Measurements from ENCODE around the gene SELENOW. TPM values are rescaled to one million over a fixed set of nuclear protein-coding genes. Genes with fewer than 3 reads are reported as not detected.
A peak's percentile ranks its signal among the peaks of the same experiment; 100 is the strongest.

The SELENOW gene
- total RNA-seq (100 to 1,000 TPM; 329 to 692 TPM), polyA plus RNA-seq (ENCODE audit: insufficient read length in 2 of 2) (100 to 1,000 TPM; 639 to 641 TPM)
- long read RNA-seq, donor 1, transcript SELENOW-210 (3 exons, 312 nt) = minor isoform, 15 of 612 reads
- long read RNA-seq, donor 1, transcript SELENOW-215 (1 exons, 2,503 nt) = minor isoform, 63 of 612 reads
- long read RNA-seq, donor 1, transcript SELENOW-212 (6 exons, 888 nt) = major isoform, 461 of 612 reads
- long read RNA-seq, donor 1, transcript SELENOW-214 (4 exons, 674 nt) = minor isoform, 11 of 612 reads
- long read RNA-seq, donor 1, partial matches to known transcripts = 7 of 612 reads
- long read RNA-seq, donor 1, other reads (novel, unspliced or antisense) = 39 of 612 reads
- long read RNA-seq, donor 2, transcript SELENOW-210 (3 exons, 312 nt) = minor isoform, 6 of 274 reads
- long read RNA-seq, donor 2, transcript SELENOW-212 (6 exons, 888 nt) = major isoform, 220 of 274 reads
- long read RNA-seq, donor 2, transcript SELENOW-215 (1 exons, 2,503 nt) = minor isoform, 41 of 274 reads
- long read RNA-seq, donor 2, partial matches to known transcripts = 0 of 274 reads
- long read RNA-seq, donor 2, other reads (novel, unspliced or antisense) = 0 of 274 reads
- long read RNA-seq, donor 3, transcript SELENOW-212 (6 exons, 888 nt) = major isoform, 209 of 272 reads
- long read RNA-seq, donor 3, transcript SELENOW-210 (3 exons, 312 nt) = minor isoform, 5 of 272 reads
- long read RNA-seq, donor 3, transcript SELENOW-215 (1 exons, 2,503 nt) = minor isoform, 23 of 272 reads
- long read RNA-seq, donor 3, partial matches to known transcripts = 5 of 272 reads
- long read RNA-seq, donor 3, other reads (novel, unspliced or antisense) = 21 of 272 reads
- long read RNA-seq, donor 4, transcript SELENOW-212 (6 exons, 888 nt) = major isoform, 261 of 368 reads
- long read RNA-seq, donor 4, transcript SELENOW-215 (1 exons, 2,503 nt) = minor isoform, 65 of 368 reads
- long read RNA-seq, donor 4, transcript SELENOW-206 (5 exons, 2,437 nt) = minor isoform, 8 of 368 reads
- long read RNA-seq, donor 4, partial matches to known transcripts = 6 of 368 reads
- long read RNA-seq, donor 4, other reads (novel, unspliced or antisense) = 12 of 368 reads

DNA sequence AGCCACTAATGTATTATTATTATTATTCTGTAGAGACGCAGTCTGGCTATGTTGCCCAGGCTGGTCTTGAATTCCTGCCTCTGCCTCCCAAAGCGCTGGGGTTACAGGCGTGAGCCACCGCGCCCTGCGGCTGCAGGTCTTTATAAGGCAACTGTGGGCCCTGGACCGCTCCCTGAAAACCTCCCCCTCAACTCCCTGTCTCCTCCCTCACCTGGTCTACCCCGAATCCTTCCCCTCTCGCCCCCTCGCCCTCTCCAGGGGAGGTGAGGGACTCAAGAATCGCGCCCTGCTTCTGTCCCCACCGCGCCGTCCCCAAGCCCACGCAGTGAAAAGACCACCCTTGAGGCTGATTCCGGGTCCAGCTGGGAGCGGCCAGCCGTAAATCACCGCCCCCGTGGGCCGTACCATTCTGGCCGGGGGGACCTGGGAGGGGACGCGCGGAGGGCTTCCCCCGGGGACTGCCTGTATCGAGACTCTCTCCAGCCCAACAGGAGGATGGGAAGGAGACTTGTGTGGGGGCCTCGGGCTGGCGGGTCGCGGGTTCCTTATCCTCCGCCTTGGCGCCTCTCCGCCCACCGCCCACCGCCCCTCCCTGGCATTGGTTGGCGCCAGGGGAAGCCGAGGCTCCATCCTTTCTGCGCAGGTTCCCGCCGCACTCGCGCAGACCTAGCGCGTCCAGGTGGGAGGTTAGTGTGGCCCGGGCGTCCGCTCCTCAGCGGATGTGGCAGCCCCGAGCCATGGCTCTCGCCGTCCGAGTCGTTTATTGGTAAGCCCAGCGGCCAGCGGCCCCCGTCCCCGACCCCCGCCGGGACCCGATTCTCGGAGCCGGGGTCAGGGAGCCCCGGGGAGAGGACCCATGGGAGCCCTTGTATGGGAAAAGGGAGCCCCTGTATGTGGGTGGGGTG, at the start of gene SELENOW:
Gene SELENOW, plus strand, starts transcription at position 655 of the 905 bp plus-strand sequence. Its CDS starts 83 bp downstream, at position 738.
- Histone ChIP-seq H3K4me3 (ENCODE audit: low read depth, low read length) (peak within 1 kb of the TSS; percentile 96), H3K27me3 (ENCODE audit: control insufficient read depth, insufficient read depth, low read length) (no peaks in the 10 kb centered on the region), H3K36me3 (ENCODE audit: control insufficient read depth, insufficient read depth, low read length) (peaks cover 34% of the 10 kb centered on the region), H3K27ac (ENCODE audit: low read depth, low read length) (peak within 1 kb of the TSS; percentile 98), H3K4me1 (ENCODE audit: control insufficient read depth, insufficient read depth, low read length) (peaks cover 66% of the 10 kb centered on the region), H3K9me3 (ENCODE audit: control insufficient read depth, insufficient read depth, low read length) (no peaks in the 10 kb centered on the region)
- WGBS (ENCODE audit: insufficient coverage) = 0% methylated on average over 63 of the region's 65 CpGs
- peak; percentile 74 to 96 (median 84) for DNase-seq (ENCODE audit: low read depth in 4 of 6, low spot score in 6 of 6)

DNA sequence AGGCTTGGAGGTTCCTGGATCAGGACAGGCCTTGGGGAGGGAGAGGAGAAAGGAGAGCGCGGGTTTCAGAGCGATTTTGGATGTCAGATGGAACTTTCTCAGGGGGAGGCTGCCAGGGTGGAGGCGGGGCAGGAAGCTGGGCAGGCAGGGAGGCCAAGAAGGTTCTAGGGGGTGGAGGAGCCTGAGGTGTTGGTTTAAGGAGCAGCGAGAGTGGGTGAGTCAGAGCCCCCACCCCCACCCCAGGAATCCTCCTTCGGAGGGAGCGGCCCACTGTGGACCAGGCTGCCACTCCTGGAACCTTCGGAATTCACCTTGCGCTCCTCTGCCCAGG, 49.1 kb upstream of the SELENOW start:
- H3K4me1 ChIP-seq (ENCODE audit: control insufficient read depth, insufficient read depth, low read length) = peaks cover 15% of the 10 kb centered on the region
- no peak overlapping the region for H3K27ac ChIP-seq (ENCODE audit: low read depth, low read length)
- H3K27me3 ChIP-seq (ENCODE audit: control insufficient read depth, insufficient read depth, low read length) = peaks cover 21% of the 10 kb centered on the region
- WGBS (ENCODE audit: insufficient coverage) = 13% methylated on average over 8 of the region's 9 CpGs
- no peak for DNase-seq (ENCODE audit: low read depth in 4 of 6, low spot score in 6 of 6)
- no peak overlapping the region for H3K4me3 ChIP-seq (ENCODE audit: low read depth, low read length)
- peaks cover 14% of the 10 kb centered on the region for H3K36me3 ChIP-seq (ENCODE audit: control insufficient read depth, insufficient read depth, low read length)
- H3K9me3 ChIP-seq (ENCODE audit: control insufficient read depth, insufficient read depth, low read length) = no peaks in the 10 kb centered on the region

DNA sequence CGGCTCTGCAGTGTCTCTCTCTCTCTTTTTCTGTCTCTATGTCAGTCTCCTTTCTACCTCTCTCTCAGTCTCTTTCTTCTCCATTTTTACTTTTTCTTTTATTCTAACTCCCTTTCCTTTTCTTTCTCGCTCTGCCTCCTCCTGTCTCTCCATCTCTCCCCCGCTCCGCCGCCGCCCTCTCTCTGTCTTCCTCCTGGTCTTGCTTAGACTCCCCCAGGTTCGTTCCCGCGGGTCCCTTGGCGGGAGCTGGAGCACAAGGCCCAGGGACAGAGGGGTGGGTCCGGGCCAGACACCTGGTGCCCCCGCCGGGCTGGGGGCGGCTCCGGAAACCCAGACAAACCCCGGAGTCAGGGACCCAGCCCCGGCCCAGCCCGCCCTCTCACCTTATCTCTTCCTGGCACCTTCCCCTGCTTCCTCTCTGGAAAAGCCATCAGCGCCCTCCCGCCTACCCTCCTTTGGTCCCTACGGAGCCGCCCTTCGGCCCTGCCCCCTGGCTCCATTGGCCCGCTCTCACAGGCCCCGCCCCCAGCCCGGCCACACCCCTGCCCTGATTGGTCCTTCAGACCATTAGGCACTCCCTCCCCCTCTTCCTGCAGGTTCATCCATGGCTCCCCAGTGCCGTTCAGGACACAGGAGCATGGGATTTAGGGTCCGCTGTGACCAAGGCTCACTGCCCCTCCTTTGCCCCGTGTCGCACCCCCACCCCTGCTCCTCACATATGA, 48.5 kb upstream of the SELENOW start:
- DNase-seq (ENCODE audit: low read depth in 4 of 6, low spot score in 6 of 6) = peak in 2 of 6 donors; percentile 11 to 40
- H3K36me3 ChIP-seq (ENCODE audit: control insufficient read depth, insufficient read depth, low read length) = peaks cover 14% of the 10 kb centered on the region
- peak overlapping the region; percentile 47 for H3K27ac ChIP-seq (ENCODE audit: low read depth, low read length)
- H3K4me3 ChIP-seq (ENCODE audit: low read depth, low read length) = no peak overlapping the region
- WGBS (ENCODE audit: insufficient coverage) = 11% methylated on average over 30 of the region's 30 CpGs
- H3K27me3 ChIP-seq (ENCODE audit: control insufficient read depth, insufficient read depth, low read length) = peaks cover 21% of the 10 kb centered on the region
- H3K4me1 ChIP-seq (ENCODE audit: control insufficient read depth, insufficient read depth, low read length) = peaks cover 15% of the 10 kb centered on the region
- H3K9me3 ChIP-seq (ENCODE audit: control insufficient read depth, insufficient read depth, low read length) = no peaks in the 10 kb centered on the region

DNA sequence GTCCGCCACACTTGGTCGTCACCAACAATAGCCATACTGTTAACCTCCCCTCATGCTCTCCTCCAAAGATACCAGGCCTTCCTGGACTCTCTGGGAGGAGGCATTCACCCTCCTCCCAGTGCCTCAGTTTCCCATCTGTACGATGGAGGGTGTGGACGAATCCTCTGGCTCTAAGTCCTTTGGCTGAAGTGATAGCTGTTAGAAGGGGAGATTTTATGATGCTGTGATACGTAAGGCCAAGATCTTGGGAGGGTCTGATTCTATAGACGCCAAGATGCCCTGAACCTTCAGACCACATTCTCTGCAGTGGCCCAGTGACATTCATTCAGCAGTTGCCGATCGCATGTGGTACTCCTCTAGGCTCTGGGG, 48.0 kb upstream of the SELENOW start:
- peaks cover 14% of the 10 kb centered on the region for H3K36me3 ChIP-seq (ENCODE audit: control insufficient read depth, insufficient read depth, low read length)
- H3K4me1 ChIP-seq (ENCODE audit: control insufficient read depth, insufficient read depth, low read length) = peaks cover 15% of the 10 kb centered on the region

DNA sequence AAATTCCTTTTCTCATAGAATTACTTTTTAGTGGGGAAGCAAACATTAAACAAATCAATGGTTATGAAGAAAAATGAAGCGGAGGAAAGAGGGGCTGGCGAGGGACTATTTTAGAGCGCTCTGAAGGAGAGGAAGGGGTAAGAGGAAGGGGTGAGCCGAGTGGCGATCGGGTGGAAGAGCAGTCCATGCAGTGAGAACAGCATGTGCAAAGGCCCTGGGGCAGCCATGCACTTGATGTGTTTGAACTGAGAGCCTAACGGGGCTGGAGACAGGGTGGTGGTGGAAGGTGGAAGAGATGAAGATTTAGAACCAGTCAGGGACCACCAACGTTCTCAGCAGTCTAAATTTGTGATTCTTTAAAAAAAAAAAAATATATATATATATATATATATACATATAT, 47.6 kb upstream of the SELENOW start:
- no peak overlapping the region for H3K4me3 ChIP-seq (ENCODE audit: low read depth, low read length)
- H3K27me3 ChIP-seq (ENCODE audit: control insufficient read depth, insufficient read depth, low read length) = peaks cover 20% of the 10 kb centered on the region
- peaks cover 10% of the 10 kb centered on the region for H3K36me3 ChIP-seq (ENCODE audit: control insufficient read depth, insufficient read depth, low read length)
- no peak for DNase-seq (ENCODE audit: low read depth in 4 of 6, low spot score in 6 of 6)
- H3K4me1 ChIP-seq (ENCODE audit: control insufficient read depth, insufficient read depth, low read length) = peaks cover 15% of the 10 kb centered on the region
- H3K9me3 ChIP-seq (ENCODE audit: control insufficient read depth, insufficient read depth, low read length) = no peaks in the 10 kb centered on the region
- H3K27ac ChIP-seq (ENCODE audit: low read depth, low read length) = no peak overlapping the region
- 95% methylated on average over 6 of the region's 8 CpGs for WGBS (ENCODE audit: insufficient coverage)

More for the DNA sequence above, 48.0 kb upstream of the SELENOW start:
- Histone ChIP-seq H3K27ac (ENCODE audit: low read depth, low read length) (no peak overlapping the region), H3K27me3 (ENCODE audit: control insufficient read depth, insufficient read depth, low read length) (peaks cover 21% of the 10 kb centered on the region), H3K9me3 (ENCODE audit: control insufficient read depth, insufficient read depth, low read length) (no peaks in the 10 kb centered on the region), H3K4me3 (ENCODE audit: low read depth, low read length) (no peak overlapping the region)
- no peak for DNase-seq (ENCODE audit: low read depth in 4 of 6, low spot score in 6 of 6)
- WGBS (ENCODE audit: insufficient coverage) = 88% methylated on average over 4 of the region's 8 CpGs

DNA sequence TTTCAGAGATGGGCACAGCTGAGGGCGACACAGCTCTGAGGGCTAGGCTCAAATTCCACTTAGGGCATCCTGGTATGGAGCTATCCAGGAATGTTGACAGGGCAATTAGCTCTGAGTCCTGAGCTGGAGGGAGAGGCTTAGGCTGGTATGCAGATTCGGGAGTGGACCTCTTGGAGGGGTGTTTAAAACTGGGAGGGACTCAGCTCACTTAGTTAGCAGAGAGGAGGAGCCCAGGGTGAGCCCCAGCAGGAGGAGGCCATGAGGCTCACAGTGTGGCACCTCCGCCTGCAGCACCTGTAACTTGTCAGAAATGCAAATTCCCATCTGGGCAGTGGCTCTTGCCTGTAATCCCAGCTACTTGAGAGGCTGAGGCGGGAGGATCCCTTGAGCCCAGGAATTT, 43.4 kb upstream of the SELENOW start:
- WGBS (ENCODE audit: insufficient coverage) = 55% methylated on average over 4 of the region's 4 CpGs
- Histone ChIP-seq H3K4me3 (ENCODE audit: low read depth, low read length) (no peak overlapping the region), H3K27me3 (ENCODE audit: control insufficient read depth, insufficient read depth, low read length) (peaks cover 4% of the 10 kb centered on the region), H3K9me3 (ENCODE audit: control insufficient read depth, insufficient read depth, low read length) (no peaks in the 10 kb centered on the region), H3K36me3 (ENCODE audit: control insufficient read depth, insufficient read depth, low read length) (peaks cover 1% of the 10 kb centered on the region), H3K27ac (ENCODE audit: low read depth, low read length) (no peak overlapping the region), H3K4me1 (ENCODE audit: control insufficient read depth, insufficient read depth, low read length) (peaks cover 2% of the 10 kb centered on the region)
- no peak for DNase-seq (ENCODE audit: low read depth in 4 of 6, low spot score in 6 of 6)

DNA sequence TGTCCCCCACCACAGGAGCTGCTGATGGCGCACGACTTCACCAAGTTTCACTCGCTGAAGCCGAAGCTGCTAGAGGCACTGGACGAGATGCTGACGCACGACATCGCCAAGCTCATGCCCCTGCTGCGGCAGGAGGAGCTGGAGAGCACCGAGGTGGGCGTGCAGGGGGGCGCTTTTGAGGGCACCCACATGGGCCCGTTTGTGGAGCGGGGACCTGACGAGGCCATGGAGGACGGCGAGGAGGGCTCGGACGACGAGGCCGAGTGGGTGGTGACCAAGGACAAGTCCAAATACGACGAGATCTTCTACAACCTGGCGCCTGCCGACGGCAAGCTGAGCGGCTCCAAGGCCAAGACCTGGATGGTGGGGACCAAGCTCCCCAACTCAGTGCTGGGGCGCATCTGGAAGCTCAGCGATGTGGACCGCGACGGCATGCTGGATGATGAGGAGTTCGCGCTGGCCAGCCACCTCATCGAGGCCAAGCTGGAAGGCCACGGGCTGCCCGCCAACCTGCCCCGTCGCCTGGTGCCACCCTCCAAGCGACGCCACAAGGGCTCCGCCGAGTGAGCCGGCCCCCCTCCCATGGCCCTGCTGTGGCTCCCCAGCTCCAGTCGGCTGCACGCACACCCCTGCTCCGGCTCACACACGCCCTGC, 37.5 kb upstream of the SELENOW start:
- no peak overlapping the region for H3K27ac ChIP-seq (ENCODE audit: low read depth, low read length)
- H3K36me3 ChIP-seq (ENCODE audit: control insufficient read depth, insufficient read depth, low read length) = peaks cover 7% of the 10 kb centered on the region
- 86% methylated on average over 48 of the region's 48 CpGs for WGBS (ENCODE audit: insufficient coverage)

DNA sequence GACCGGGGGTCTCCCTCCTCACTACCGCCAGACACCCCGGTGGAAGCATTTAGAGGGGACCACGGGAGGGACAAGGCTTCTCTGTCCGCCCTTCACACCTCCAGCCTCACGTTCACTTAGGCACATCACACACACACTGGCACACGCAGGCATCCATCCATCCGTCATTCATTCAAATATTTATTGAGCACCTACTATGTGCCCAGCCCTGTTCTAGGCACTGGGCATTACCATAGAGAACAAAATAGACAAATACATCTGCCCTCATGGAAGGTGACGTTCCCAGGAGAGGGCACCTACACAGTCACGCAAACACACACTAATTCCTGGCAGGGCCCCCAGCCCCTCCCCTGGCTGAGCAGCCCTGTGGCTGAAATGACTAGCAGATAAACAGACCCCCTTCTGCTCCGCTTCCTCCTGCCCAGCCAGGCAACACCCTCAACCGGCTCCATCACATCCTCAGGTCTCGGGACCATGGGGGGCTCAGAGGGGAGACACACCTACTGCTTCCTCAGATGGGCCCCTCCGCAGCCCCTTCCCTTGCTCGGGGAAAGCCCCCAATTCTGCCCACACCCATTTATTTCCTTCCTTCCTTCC, 36.9 kb upstream of the SELENOW start:
- Histone ChIP-seq H3K27ac (ENCODE audit: low read depth, low read length) (no peak overlapping the region), H3K4me1 (ENCODE audit: control insufficient read depth, insufficient read depth, low read length) (peaks cover 32% of the 10 kb centered on the region), H3K36me3 (ENCODE audit: control insufficient read depth, insufficient read depth, low read length) (peaks cover 9% of the 10 kb centered on the region), H3K4me3 (ENCODE audit: low read depth, low read length) (no peak overlapping the region), H3K9me3 (ENCODE audit: control insufficient read depth, insufficient read depth, low read length) (no peaks in the 10 kb centered on the region), H3K27me3 (ENCODE audit: control insufficient read depth, insufficient read depth, low read length) (no peaks in the 10 kb centered on the region)
- WGBS (ENCODE audit: insufficient coverage) = 88% methylated on average over 13 of the region's 15 CpGs
- DNase-seq (ENCODE audit: low read depth in 4 of 6, low spot score in 6 of 6) = no peak

More for the DNA sequence above, 37.5 kb upstream of the SELENOW start:
- peaks cover 26% of the 10 kb centered on the region for H3K4me1 ChIP-seq (ENCODE audit: control insufficient read depth, insufficient read depth, low read length)
- no peak overlapping the region for H3K4me3 ChIP-seq (ENCODE audit: low read depth, low read length)
- H3K9me3 ChIP-seq (ENCODE audit: control insufficient read depth, insufficient read depth, low read length) = no peaks in the 10 kb centered on the region
- no peak for DNase-seq (ENCODE audit: low read depth in 4 of 6, low spot score in 6 of 6)
- H3K27me3 ChIP-seq (ENCODE audit: control insufficient read depth, insufficient read depth, low read length) = no peaks in the 10 kb centered on the region

All from spinal cord (tissue), 10 donors.